H1 (cell line): ENCODE results near the gene GPC4. TPM values are rescaled to one million over a fixed set of nuclear protein-coding genes. Genes with fewer than 3 reads are reported as not detected.

Experiments used
- RAD21 ChIP-seq, 2 experiments: IDR thresholded peaks in 1 of 2; conservative IDR thresholded peaks in 1 of 2; 2 replicates each; pipeline ENCODE4 v1.6.1; 2011; ENCODE audit warnings: low read depth in 2 of 2, low read length in 2 of 2, improper control_type of control experiment in 1 of 2, inconsistent platforms in 1 of 2, mild to moderate bottlenecking in 1 of 2, moderate library complexity in 1 of 2
- polyA plus RNA-seq, 7 experiments: library from polyadenylated mRNA; depleted of rRNA in 3 of 7; stranded (reverse) in 5 of 7; unstranded in 2 of 7; fragments of >200 nt in 5 of 7; fragments of 200-250 nt in 2 of 7; gene quantifications; 1 replicate in 5 of 7; 2 replicates in 1 of 7; 4 replicates in 1 of 7; pipeline versions ENCODE4 v1.2.1 to v1.2.3, GENCODE V29; 2011 to 2013; ENCODE audit warnings: missing spikeins in 2 of 7, mixed read lengths in 2 of 7
- total RNA-seq: library from RNA; stranded (reverse); fragmentation: NEBNext Ultra II Directional; extraction: Animal tissue kit (Norgen Biotek cat#: 25700); gene quantifications from 2 replicates; pipeline ENCODE4 v1.2.1, GENCODE V29; 2021

GPC4 gene
- total and polyA plus RNA-seq, 2 of the 8 experiments (the other 6 are each of a cell fraction or from before 2014, with no cell fraction given): 46.8 to 230 TPM

GRCh38 chrX:133394765-133395164 is 20.5 kb downstream of the GPC4 start (continued):
- no peak for TF ChIP-seq RAD21 (IDR thresholded peaks at IDR 0.05 in 1 of 2, conservative IDR thresholded peaks at IDR 0.05 in 1 of 2; ENCODE audit: low read depth in 2 of 2, low read length in 2 of 2)
